Vagina (tissue), 2 donors: Measurements from ENCODE around the gene CACNA1H.

ENCODE experiments used
- POLR2AphosphoS5 ChIP-seq, 2 donors: sonication (generic); formaldehyde crosslinking; IDR thresholded peaks; one replicate each; pipeline ENCODE4 v1.9.0; 2017; ENCODE audit warnings: antibody characterized with exemption in 2 of 2, mild to moderate bottlenecking in 2 of 2, low read depth in 1 of 2; ENCODE audit not compliant: insufficient read depth in 1 of 2
- TF ChIP-seq, protein P1 (sequence below), 3 experiments: fragments of 450-650 bp in 2 of 3; fragments of 200-600 bp in 1 of 3; sonication (generic) in 1 of 3; IDR thresholded peaks; one replicate each; pipeline ENCODE4 v1.5.1; 2017 to 2019; ENCODE audit warnings: antibody characterized with exemption in 3 of 3, mild to moderate bottlenecking in 2 of 3, moderate library complexity in 2 of 3

DNA sequence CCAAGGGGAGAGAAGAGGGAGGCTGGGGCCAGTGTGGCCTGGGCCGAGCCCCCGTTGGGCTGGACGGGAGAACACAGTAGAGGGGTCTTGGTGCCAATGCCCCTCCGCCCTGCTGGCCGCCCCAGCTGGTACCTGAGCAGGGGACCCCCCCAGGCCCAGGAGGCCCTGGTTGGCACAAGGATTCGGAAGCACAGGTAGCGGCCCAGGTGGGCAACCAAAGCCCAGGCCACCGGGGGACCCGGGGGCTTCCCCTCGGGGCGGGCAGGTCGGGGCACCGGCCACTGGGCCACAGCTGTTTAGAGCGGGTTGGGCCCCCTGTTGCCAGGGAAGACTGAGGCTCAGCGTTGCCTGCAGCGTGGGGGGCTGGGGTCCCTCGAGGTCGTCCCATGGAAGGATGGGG is 28.6 kb upstream of the CACNA1H start:
- no peak for TF ChIP-seq POLR2AphosphoS5 (IDR thresholded peaks at IDR 0.05; ENCODE audit: insufficient read depth in 1 of 2, low read depth in 1 of 2)
- TF ChIP-seq, protein P1, sequence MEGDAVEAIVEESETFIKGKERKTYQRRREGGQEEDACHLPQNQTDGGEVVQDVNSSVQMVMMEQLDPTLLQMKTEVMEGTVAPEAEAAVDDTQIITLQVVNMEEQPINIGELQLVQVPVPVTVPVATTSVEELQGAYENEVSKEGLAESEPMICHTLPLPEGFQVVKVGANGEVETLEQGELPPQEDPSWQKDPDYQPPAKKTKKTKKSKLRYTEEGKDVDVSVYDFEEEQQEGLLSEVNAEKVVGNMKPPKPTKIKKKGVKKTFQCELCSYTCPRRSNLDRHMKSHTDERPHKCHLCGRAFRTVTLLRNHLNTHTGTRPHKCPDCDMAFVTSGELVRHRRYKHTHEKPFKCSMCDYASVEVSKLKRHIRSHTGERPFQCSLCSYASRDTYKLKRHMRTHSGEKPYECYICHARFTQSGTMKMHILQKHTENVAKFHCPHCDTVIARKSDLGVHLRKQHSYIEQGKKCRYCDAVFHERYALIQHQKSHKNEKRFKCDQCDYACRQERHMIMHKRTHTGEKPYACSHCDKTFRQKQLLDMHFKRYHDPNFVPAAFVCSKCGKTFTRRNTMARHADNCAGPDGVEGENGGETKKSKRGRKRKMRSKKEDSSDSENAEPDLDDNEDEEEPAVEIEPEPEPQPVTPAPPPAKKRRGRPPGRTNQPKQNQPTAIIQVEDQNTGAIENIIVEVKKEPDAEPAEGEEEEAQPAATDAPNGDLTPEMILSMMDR (IDR thresholded peaks at IDR 0.05) = no peak
